ENCODE results near the gene CAMK2N1.

The CAMK2N1 gene

DNA sequence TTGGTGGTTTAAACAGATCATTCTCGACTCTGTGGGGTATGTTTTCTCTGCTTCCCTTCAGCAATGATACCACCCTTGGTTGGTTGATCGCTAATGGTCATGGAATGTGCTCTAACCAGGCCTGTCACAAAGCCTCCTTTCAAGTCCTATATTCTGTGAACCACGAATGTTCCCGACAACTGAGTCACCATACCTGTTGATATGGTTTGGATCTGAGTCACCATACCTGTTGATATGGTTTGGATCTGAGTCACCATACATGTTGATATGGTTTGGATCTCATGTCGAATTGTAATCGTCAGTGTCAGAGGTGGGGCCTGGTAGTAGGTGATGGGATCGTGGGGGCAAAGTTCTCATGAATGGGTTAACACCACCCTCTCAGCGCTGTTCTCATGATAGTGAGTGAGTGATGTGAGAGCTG, 10.2 kb upstream of the CAMK2N1 start:
- no peak for DNase-seq

DNA sequence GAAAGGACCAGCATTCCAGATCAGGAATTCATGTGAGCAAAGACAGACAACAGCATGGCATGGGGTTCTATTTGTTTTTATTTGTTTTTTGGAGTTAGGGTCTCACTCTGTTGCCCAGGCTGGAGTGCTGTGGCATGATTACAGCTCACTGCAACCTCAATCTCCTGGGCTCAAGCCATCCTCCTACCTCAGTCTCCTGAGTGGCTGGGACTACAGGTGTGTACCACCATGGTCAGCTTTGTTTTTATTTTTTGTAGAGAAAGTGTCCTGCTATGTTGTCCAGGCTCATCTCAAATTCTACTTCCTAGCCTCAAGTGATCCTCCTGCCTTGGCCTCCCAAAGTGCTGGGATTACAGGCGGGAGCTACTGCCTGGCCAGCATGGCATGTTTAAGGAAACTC, 9.7 kb upstream of the CAMK2N1 start:
- DNase-seq, result no peak

DNA sequence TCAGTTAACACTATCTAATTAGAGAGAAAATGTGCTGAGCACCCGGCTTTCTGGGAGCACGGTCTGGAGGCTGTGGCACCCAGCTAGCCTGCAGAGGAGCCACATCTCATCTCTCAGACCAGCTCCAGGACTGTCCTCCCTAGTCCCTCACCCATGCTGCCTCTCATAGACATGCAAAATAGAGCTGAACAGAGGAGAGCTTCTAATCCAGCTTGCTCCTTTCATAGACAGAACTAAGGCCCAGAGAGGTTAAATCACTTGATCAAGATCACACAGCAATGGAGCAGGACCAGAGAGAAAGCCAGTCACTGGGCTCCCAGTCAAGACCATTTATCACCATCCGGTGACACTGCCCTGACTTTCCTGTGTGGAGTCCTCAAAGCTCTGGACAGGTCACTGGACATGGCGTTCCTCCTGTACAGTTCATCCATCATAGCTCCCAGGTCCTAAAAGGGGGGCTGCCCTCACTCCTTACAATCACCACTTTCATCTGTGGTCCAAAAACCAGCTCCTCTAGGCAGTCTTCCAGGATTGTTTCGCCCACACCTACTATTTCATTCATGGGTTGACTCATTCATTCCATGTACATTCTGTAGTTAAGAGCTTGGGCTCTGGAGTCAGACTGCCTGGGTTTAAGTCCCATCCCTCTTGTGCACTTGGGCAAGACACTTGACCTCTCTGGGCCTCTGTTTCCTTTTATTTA, 8.8 kb upstream of the CAMK2N1 start:
- DNase-seq, result no peak

DNA sequence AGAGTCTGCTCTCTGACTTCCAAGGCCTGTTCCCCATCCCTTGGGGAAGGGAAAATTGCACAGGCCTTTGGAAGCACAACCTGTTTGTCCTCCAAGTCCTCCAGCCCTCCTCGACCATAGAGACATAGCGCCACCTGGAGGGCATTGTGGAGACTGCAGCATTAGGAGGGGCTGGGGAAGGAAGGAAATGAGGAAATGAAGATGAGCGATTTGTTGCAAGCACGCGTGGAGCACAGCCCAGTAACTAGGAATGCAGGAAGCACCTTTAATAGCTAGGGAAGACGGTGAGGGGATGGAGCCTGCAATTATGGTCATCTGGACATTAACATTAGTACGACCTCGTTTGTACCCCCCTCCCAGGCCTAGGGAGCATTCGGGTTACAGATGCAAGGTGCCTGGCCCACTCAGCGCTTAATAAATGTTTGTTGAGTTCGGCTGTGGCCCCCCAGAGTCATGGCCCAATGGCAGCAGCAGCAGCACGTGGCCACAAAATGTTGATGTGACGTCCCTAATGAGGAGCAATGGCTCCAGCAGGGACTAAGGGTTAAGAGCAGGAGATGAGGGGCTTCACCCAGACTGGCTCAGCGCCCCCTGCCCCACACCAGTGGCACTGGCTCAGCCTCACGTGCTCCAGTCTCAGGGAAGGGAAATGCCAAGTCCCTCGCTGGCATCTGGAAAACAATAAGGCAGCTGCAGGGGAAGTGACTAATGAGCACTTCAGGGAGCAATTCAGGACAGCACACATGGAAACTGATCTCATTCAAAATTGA, 8.0 kb upstream of the CAMK2N1 start:
- DNase-seq, result peak; percentile 87

DNA sequence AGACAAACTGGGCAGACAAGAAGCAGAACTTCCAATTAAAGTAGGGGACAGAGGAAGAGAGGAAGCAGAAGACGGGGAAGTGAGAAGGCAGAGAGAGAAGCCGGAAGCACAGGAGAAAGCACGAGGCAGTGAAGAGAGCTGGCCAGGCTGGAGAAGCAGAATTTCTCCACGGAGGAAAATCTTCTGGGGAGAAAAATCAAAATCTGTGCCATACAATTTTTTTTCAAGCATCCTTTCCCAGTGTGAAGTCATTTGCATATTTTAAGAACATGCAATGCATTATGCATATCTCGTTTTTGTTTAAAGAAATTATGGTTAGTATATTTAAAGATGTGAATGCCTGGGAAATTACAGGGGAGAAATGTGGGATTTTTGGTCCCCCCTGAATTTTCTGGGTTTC, 7.3 kb upstream of the CAMK2N1 start:
- DNase-seq, result no peak

DNA sequence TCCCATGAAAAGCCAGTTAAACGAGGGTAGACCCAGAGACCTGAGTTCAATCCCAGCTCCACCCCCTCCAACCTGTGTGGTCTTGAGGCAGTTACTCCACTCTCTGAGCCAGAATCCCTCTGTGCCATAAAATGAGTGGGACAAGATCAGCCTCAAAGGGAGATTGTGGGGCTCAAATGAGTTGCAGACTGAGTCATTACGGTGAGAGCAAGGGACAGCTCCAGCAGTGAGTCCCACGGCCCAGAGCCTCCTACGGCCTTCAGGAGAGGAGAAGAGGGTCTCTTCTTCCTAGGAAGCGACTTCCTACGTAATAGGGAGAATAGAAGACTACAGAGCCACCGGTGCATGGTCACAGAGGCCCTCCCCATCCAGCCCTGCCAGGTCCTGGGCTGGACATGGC, 6.7 kb upstream of the CAMK2N1 start:
- no peak for DNase-seq

DNA sequence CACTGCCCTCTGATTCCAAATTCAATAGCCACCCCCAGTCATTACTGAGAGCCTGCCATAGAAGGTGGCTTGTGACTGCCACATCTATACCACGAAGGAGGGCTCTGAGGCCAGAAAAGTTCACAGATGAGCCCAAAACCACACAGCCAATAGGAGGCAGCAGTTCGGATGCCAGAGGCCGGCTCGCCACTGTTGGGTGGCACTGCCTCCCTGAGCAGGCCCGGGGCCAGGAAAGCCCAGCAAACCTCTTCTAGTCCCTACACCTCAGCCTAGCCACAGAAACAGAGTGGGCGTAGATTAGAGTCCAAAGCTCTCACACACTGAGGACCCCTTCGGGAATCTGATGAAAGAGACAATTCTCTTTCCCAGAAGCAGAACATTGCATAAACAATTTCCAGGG, 5.9 kb upstream of the CAMK2N1 start:
- DNase-seq, result no peak

DNA sequence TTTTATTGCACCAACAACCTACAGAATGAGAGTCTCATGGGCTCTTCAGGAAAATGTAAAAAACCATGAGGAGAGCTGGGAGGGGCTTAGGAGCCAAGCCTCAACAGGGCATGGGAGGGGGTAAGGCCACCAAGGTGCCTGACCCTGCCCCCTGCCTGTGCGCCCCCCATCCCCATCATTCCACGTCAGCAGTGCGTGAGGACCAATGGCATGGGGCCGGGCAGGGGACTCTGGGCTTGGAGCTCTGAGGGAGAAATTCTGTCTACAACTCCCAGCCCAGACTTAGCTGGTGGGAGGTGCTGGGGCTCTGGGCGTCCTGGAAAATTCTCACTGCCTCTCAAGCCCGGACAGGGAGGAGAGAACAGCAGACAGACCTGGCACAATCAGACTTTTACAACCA, 5.2 kb upstream of the CAMK2N1 start:
- no peak for DNase-seq

DNA sequence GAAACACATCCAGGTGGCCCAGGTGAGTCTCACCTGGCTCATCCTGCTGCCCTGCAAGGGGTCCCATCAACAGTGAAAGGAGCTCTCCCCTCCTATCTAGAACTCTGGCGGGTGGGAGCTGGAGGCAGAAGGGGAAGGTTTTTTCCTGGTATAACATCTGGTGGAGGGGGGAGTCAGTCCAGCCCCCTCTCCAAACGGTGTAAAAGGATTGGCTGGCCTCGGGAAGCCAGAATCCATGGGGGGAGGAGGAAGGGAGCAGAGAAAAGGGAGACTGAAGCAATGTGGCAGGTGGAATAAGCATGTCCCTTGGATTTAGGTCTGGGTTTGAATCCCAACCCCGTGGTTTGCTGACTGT, 1.2 kb upstream of the CAMK2N1 start:
- DNase-seq, result no peak

DNA sequence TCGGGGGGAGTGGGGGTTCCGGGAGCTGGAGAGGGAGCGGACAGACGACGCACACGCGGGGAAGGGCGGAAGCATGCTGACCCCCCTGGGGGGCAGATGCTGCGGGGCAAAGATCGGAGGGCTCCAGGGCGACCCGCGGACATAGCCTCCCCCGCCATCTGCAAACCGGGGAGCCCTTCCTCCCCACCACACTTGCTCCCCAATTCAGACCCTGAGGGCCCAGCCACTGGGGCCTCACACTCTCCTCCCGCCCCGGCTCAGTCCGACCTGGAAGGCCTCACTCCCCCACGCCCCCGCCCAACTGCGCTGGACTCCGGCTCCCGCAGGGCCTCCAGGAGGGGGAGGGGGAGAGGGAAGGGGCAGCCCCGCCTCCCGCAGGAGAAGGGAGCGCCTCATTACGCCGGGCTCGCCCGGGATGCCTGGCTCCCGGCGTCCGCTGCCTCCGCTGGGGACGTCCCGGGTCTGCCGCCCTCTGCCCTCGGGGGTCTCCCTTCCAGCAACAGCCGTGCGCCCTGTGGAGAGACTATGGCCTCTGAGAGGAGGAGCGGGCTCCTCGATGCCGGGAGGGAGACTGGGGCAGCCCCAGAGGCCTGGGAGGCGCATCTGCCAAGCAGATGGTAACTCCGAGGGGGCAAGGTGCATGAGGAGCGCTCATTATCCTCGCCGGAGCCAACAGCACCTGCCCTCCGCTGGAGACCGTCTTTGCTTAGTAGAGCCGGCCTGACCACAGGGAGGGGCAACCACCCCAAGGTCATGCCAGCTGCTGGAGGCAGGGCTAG, 636 bp upstream of the CAMK2N1 start:
- peak; percentile 63 for DNase-seq

DNA sequence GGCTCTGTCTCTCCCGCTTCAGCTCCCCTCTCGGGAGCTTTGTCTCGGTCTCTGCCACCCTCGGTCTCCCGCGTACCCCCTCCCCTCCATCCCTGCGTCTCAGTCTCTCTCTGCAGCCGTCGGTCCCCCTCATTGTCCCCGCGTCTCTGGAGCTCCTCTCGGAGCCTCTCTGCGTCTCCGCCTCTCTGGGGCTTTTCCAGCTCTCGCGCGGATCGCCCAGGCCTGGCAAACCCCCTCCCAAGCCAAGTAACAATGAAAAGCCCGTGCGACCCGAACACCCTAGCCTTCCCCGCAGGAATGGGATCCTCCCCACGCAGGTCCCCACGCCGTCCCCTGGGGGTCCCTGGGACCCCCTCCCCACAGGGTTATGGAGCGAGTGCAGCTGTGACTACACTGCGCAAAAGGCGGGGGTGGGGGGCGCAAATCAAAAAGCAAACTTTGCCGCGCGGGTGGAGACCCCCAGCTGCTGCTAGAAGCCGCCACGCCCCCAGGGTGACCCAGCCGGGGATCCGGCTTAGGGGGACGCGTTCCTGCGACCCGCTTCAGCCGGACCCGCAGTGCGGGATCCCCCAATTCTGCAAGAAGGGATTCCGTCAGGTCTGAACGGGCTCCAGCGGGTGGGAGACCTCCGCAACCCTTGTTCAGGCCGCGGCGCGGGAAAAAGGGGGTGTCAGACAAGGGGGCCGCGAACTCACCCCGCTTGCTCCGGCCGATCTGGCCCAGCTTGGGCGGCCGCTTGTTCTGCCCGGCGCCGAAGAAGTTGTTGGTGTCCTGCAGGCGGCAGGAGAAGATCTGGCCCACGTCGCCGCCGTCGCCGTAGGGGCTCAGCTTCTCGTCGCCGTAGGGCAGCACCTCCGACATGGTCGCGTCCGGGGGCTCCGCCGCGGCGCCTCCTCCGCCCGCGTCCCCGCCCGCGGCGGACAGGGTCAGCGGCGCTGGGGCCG, 1.2 kb downstream of the CAMK2N1 start:
- DNase-seq, result no peak

DNA sequence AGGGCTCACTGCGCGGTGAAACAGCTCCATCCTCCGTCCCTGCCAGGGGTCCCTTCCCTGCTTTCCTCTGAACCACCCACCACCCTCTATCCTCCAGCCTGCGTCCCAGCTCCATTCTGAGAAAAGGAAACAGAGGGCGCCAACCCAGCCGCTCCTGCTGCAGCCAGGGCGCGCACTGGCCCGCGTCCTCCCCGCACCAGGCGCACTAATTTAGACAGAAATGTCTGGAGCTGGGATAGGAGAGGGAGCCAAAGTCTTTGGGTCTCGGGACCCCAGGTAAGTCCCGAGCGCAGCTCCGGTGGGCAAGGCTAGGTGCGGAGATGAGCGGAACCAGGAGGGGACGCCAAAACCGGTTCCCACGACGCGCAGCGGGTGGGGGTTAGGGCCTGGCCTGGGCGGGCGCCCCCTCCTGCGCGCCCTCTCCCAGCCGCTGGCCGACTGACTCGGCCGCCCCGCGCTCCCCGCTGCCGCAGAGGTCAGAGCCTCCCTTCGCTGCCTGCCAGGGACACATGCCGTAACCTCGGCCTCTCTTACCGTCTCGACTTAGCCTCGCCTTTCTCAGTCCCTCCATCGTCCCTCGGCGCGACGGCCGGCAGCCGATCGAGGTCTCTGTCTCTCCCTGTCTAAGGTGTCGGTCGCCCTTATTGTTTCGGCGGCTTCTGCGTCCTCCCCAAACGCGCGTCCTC, 2.0 kb downstream of the CAMK2N1 start:
- DNase-seq, result no peak

DNA sequence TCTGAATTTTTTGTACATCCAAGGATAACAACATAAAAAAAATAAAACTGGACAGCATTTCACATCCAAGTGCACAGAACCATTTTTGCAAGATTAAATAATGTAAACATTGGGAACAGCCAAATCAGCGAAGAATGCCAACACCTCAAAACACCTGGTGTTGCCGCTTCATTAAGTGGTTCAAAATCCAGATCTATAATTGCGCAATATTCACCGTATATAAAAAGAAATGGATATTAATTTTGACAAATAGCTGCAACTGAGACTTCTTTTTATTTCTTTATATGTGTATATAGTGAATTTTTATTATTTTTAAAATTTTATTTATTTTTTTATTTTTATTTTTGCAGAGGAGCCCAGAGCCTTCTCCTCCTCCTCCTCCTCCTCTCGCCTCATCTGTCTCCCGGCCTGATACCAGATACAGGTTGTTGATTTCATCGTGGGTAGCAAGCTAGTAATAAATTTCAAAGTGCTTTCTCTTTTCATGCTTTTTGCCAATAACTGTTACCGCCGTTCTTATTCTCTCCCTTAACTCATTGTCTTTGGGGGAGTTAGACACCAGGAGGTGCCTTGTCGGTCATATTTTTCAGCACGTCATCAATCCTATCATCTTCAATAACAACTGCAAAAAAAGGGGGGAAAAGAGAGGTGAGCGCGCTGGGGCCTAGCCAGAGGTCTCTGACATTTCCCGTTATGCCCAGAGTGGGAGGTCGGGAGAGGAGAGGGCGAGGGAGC, 2.7 kb downstream of the CAMK2N1 start:
- no peak for DNase-seq

DNA sequence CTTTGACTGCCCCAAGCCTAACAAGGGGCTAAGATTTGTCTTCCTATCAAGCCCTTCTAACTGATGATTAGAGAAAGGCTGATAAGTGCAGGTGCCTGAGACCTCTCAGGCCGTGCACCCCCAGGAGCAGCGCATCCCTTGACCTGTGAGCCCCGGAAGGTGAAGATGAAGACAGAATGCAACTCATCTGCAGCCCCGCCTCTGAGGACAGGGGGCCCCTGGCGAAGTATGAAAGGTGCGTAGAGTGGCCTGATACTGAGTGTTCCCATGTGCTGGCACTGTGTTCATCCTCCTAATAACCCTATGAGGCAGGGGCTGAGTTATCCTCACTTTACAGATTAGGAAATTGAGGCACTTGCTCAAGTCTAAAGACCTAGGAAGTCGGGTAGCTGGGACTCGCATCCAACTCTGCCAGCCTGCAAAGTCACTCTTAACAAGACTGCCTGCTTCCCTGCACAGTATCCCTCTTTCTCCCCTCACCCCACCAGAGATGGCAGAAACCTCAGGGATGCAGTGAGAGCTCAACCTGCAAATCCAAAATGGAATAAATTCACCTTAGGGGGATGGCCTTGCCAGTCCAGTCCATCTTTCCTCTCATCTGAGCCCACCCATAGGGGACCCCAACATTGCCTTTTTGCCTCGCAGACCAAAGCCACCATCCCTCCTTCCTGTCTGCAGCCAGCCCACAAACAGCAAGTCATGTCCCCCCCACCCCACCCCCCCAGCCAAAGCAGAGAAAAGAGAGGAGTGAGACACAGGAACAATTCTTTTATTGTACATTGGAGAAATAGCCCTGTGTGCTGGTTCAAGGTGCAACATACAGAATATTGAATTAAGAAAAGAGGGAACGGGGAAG, 4.1 kb downstream of the CAMK2N1 start:
- no peak for DNase-seq

DNA sequence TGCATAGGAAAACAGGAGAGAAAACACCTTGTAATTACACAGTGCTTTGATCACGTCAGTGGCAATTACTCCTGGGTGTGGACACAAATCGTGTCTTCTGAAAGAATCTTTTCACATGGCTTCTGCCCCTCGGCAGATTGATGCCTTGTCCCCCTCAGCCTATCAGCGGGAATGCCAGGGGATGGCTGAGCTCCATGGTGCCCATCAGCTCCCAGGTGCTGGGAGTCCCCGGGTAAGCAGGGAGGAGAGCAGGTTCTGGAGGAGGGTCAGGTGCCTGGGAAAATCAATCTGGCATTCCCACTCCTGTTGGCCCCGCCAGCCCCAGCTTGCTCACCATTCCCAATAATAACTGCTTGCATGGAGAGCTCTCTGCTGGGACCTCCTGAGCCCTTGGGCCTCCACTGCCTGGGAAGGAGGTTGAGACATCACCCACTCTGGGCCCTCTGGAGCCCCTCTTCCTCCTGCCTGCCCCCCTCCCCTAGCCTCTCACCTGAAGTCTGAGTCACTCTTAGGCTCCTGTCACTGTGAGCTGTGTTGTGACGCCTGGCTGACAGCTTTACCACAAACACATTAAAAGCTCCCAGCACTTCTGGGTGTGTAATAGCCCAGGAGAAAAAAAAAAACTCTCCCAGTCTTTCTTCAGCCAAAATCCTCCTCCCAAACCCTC, 4.9 kb downstream of the CAMK2N1 start:
- no peak for DNase-seq

DNA sequence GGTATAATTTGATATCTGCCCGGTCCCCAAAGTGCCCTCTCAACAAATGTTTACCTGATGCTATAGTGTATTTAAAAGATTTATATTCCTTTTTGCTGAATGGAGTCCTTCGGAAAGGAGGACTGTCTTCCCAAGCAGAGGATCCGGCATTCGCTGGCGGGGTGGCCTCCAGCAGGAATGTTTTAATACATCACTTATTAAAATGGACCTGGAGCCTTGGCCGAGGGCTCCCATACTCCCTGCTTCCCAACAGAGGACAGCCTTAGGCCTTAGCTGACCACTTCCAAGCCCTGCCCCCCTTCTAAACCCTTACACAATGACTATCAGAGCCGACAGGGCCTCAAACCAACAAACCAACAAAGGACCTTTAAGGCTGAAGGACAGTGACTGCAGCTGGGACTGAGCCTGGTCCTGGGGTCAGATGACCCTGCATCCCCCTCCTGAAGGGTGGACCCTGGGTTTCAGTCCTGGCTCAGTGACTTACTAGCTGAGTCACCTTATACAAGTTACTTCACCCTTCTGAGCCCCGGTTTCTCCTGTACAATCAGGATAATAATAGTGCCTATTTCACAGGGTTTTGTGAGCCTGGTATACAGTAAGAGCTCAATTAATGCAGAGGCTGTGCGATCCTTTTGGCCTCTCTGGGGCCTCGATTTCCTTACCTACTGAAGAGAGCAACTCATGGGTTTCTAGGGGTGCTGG, 5.6 kb downstream of the CAMK2N1 start:
- no peak for DNase-seq

DNA sequence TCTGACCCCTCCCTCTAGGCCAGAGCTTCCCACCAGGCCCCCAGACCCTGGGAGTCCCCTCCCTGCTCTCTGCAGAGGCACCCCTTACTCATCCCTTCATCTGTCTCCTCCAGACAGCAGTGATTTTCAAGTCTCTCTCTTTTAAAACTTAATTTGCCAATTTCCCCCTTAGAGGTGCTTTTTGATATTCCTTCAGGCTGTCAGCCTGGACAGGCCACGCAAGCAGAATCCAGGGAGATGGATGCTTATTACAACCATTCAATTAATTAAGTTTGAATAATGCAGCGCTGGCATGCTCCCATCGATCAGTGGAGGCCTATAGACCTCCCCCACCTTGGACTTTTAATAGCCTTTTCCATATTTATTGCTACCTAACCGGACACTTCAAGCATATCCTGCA, 6.2 kb downstream of the CAMK2N1 start:
- DNase-seq, result no peak

DNA sequence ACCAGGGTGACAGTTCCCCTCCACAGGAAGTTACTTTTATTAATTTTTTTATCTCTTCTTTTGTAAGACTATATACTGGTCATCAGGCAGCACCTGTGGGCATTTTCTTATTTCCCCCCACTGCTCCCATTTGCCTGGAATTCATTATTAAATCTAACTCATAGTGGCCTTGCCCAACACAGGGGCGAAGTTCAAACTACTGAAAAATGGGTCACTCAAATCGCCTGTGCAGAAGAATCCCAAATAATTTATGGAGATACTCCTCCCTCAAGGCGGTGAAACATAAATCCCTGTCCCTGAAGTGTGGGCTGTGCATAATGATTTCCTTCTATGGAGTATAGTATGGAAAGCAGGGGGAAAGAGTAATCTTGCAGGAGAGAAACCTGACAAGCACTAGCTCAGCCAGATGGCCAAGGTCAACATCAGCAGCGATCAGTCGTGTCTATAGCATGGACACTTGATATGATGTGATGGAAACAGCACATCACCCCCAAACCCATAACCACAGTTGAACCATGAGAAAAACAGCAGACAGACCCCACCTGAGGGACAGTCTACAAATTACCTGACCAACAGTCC, 7.9 kb downstream of the CAMK2N1 start:
- DNase-seq, result no peak
